HS-5 (cell line): ENCODE measurements around the gene ZNF516.

Source experiments
- DNase-seq: peaks from one replicate; pipeline ENCODE4 v3.0.0-alpha.2; 2012; ENCODE audit warnings: low read depth

The ZNF516 gene

DNA sequence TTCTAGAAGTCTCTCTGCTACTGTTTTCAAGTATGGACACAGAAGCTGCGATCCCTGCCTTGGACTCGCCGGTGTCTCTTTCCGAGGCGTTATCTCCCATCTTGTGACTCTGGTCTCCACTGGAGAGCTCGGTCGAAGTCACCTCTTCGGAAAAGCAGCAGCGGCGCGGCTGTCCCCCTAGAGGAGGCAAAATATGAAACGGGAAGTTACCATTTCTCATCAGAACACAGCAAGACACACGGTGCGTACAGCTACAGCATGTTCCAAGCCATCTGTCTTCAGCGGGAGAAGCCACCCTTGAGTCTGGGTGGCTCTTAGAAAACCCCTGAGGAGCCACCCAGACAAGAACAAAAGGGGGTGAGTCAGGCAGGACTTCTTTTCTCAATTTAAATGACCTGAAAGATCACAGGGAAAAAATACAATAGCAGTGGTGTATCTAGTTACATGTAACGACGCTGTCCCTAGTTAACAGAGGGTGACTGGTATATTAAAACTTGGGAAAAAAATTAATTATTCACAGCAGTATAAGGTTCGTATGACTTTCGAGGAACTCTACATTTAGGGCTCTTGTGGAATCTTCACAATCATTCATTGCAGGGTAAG is 114.8 kb downstream of the ZNF516 start:
- no peak for DNase-seq

DNA sequence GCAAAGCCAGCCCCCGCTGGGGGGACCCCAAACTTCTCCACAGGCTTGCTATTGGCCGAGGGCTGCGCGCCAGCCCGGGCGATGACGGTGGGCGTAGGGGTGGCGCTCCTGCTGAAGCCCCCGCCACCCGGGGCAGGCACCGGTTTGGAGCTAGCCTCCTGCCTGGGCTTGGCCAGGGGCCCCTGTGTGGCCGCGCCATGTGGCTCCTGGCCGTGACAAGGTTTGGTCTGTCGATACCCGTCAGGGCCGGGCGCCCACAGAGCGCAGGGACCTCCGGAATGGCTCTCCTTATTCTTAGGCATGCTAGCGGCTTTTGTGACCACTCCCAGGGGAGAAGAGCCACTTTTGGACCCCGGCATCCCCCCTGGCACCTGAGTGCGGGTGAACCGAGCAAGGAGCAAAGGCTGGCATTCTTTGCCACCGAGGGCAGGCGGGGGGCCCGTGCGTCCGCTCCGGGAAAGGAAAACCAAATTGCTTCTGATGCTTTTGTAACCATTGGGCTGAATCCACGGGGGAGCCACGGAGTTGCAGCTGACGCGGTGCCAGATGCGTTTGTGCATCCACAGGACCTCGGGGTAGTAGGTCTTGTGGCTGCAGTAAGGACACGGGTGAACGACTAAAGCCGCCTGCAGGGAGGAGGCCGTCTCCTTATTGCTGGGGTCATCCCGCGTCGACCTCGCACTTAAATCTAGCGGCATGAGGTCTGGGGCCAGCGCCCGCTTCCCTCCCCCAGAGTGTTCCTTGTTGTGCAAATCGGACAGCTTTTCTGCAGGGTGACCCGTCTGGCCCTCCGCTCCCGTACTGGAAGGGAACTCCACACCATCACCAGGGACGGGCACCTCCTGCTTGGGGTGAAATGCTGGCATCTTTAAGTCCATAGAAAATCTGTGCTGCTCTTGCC is 115.6 kb downstream of the ZNF516 start:
- no peak for DNase-seq

DNA sequence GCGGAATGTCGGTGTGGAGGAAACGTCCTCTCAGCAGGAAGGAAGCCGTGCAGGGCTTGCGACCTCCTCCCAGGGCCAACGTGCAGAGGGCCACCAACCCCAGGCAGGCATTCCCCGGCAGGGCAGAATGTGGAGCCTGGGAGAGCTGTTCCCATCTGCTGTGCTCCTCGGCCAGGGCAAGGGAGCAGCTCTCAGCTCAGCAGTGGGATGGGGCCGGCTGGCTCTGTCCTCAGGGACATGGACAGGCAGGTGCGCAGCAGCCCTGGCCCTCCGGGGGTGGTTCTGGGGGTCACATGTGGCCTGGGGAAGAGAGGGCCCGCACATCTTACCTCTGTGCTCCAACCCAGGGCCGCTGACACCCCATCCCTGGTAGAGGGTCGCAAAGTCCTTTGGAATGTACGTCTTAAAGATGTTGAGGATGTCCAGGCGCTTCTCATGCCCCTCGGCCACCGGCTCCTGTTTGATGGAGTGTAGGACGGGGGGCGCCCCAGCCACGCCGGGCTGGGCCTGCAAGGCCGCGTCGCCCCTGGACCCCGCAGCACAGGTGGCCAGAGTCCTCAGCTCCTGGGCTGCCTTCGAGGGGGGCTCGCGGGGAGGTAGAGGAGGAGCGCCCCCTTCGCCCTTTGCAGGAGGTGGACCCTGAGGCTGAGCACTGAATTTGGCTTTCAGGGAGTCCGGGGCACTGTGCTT is 116.4 kb downstream of the ZNF516 start:
- DNase-seq = no peak

DNA sequence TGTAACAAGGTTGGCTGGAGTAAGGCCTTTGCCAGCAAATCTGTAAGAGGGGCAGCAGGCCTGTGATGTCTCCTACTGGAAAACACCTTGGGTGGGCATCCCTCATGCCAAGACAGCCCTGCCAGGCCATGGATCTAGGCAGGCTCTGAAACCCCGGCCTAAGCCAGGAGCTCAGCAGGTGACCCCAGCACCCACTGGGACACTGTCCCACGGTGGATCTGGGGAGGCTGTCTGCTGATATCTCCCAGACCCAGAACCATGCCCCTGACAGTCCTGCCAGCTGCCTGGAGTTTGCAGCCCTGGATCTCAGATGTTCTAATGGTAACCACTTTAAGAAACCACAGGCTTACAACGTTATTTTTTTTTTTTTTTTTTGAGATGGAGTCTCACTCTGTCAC is 117.7 kb downstream of the ZNF516 start:
- no peak for DNase-seq

DNA sequence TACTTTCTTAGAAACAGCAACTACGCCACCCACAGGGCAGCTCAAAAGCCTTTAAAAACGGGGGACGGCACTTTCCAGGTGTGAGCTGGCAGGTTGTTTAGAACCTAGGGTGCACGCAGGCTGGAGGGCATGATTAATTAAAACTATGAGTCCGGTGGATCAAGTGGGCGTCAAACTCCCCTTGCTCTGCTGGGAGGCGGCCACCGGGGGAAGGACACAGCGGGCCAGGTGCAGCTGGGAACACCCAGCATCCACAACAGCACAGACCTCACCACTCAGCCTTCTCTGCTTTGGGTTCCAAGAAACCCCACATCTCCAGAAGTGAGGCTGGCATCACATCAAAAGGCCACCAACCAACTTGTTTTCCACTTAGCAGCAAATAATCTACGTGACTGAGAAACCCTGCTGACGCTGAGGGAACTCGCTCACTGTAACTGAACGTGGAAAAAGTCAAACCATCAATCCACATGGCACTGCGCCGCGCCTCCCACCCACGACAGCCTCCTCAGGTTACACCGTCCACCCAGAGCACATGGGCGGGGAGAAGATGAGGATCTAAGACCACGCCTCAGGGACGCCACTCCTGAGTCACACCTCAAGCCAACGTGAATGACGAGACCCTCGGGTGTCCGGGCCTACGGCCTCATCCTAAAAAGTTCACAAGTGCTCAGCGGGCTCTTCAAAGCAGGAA is 118.2 kb downstream of the ZNF516 start:
- DNase-seq = no peak

DNA sequence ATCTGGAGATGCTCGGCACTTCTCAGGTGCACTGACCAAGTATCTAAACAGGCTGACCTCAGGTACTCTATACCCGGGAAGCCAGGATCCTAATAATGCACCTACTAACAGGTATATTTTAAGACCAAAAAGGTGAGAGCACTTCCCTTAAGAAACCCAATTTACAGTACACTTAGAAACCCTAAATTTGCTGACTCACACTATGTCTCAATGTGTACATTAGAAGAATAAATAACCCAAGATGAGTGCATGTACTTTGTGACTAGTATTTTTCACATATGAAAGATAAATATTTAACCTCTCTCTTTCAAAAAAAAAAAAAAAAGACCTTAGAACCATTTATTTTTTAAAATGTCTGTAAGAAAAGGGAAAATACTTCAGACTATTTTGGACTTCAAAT is 118.8 kb downstream of the ZNF516 start:
- DNase-seq = no peak

DNA sequence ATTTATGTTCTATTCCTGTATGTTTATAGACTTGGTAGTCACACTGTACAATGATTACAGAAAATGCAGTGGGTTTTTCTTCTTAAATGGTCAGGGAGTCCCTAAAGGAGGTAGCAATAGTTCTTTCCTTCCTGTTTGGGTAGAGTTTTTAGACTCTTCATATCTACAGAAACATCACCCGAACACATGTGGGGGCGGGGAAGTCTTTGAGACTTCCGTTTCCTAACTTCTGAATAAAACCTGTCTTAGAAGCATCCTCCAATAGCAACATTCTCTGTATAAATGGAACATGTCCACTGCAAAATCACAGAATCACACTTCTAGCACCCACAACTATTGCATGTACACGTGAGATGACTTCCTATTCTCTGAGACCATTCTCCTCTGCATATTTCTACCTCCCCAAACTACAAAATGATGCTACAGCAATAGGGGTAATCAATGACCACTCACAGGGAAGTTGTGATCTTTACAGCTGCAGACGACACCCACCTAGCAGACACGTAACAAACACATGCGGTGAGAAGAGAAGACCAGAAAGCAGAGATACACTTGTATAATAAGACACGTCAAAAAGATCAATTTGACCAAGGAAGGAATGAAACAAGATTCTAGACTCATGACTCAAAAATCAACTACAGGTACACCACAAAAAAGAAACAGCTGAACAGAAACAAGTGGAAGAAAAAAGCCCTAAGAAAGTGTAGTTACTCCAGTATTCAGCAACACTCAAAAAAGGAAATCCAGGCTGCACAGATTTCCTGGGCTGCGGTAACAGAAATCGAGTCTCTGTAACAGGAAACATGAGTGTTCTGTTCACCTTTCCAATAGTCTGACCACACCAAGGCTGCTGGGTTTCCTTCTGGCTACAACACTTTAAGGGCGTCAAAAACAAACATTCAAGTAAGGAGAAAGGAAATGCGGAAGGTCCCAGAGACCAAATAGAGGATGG is 120.4 kb downstream of the ZNF516 start:
- DNase-seq = no peak

DNA sequence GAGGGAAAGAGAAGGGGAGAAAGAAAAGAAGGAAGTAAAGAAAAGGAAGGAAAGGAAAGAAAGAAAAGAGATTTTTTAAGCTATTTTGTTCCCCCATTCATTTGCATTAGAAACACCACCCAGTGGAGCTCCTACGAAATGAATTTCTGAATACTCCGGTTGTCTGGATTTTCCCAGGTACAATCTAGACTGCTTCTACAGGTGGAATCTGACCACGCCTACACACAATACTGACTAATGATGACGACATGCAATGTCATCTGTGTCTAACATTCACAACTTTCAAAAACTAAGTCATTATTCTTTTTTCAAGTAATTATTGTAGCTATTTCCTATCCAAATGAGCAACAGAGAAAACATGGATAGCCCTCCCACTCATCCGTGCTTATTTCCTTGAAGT is 121.7 kb downstream of the ZNF516 start:
- no peak for DNase-seq

DNA sequence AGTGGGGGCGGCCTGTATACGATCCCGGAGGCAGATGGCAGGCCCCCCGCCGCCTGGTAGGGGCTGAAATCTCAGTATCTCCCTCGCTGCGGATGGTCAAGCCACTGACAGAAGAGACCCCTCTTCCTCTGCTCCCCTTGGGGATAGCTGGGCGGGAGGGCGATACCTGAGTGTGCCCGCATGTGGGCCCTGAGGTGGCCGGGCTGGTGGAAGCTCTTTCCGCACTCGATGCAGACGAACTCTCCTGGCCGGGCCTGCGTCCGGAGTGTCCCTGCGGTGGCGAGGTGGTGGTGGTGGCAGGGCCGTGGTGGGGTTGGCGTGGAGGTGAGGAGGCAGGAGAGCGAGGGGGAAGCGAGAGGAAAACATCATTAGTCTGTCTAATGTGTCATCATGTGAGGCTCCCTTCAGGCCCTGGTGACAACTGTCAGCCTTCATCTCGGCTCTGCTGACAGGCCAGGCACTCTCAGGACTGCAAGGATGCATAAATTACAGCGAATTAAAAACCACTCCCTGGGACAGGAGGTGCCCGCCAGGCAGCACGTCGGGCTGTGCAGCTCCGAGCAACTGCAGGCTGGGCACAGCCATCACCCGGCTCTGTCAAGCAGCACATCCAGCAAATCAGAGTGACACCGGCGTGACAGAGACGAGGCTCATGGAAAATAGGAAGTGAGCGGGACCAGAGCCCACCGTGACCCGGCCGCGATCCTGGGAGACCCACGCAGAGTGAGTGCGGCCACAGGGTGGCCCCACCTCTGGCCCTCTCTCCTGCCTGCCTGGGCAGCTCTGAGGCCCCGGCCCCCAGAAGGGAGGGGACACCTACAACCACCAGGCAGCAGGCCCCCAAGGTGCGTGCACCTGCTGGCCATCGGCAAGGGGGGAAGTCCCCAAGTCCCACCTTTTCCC is 123.5 kb downstream of the ZNF516 start:
- no peak for DNase-seq

DNA sequence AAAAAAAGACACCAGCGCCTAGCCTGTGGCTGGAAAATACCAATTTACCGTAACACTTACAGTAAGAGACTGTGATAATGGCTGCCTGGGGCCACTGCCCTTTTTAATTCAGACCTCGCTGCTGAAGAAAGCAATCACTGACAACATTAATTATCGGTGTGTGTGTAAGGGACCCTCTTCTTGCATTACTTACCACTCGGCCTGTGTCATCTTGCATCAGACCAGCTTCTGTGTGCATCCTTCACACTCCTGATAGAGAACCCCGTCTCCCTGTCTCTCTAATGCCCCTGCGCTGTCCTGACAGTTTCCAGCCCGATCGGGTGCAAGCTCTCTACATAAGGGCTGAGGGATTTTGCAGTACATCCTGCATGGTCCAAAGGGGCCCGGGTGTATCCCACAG is 124.4 kb downstream of the ZNF516 start:
- DNase-seq = no peak

DNA sequence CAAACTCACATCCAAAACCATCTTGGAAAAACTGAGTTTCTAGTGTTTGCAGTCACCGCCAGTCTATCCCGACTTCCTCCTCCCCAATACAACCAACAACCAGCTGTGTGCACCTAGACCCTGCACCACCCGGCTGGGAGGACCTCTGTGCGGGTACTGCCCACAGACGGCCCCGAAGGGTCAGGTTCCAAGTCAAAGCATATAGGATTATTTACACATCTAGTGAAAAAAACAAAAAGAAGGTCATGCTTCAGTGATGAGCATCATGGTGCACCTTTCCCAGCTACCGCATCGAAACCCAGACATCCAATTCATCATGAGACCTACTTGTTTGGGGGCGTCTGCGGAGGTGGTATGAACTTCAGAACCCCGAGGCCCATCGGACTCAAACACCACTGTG is 124.8 kb downstream of the ZNF516 start:
- DNase-seq = no peak

DNA sequence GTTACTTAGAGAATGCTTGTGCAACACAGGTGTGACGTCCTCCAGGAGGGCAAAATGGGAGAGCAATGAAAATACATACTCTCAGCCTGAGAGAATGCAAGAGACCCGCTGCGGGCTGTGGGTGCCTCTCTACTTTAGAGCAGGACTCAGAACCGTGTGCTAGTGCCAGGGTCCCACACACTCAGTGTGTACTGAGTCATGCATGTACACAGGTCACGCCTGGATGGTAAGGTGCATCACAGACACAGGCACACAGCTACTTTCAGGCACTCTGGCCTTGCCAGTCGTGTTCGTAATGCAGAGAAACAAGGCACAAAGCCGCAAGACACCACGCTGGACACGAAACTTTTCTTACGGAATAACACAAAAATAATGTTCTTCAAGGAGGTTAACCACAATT is 125.3 kb downstream of the ZNF516 start:
- DNase-seq = no peak

DNA sequence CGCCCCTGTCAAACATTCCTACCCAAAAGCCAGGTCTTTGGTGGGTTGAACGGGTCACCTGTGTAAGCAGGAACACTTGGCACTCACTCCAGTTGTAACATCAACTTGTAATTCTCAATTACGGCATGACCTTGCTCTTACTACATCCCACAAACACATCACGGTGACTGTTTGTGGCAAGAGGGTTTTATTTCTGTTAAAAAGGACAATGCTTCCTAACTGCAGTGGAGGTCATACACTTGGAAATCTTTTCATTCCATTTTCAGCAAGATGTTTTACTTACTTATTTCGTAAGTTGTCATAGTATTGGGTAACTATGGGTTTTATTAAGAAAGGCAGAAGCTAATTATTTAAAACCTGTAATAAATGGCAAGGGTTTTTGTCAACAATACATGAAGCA is 126.1 kb downstream of the ZNF516 start:
- DNase-seq = no peak

DNA sequence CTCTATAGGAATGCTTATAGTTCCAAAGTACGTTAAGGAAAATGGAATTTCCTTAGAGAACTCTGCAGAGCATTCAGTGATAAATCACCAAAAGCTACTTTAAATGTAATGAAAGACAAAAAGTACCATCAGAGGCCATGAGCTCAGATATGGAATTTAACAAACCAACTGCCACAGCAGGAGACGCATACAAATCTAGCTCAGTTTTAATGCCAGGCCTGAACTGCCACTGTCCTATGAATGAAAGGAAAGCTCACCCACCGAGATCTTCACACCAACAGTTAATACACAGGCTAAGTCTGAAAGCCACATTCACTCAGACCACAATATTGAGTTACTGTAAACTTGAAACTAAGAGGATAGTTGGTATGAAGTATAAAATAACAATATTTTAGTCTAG is 126.8 kb downstream of the ZNF516 start:
- DNase-seq = no peak

DNA sequence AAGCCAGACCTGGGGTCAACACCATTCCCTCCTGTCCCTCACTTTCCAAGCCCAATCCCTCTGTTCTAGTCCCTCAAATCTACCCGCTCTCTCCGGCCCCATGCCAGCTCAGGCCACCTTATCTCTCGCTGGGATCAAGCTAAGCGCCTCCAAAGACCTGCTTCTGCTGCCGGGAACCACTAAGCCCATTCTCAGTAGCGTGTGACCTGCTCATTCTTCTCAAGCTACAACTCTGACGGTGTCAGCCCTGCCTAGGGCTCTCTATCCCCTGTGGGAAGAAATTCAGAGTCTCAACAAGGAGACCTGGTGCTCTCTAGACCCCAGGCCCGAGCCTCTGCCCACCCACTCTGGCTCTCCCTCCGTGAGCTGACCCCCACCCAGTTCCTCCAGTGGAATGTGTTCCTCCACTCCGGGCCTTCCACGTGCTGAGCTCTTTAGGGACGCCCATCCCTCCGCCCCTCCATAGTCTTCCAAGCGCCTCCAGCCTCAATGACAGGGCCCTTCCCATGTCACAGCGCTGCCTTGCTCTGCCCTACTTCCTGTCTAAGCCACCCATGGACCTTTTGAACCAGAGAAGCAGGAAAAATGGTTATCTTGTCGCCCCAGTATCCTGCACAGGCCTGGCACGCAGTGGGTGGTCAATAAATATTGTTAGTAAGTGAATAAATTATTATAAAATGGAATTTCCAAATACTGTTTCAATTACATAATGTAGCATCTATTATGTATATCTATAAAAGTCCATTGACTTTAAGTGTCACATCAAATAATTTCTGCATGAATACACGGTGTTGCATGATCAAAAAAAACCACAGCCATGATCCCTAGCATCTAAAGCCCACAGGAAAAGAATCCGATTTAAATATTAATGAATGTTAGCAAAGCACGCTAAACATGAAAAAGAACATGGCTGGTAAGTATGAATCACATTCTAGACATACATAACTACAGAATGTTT is 127.6 kb downstream of the ZNF516 start:
- DNase-seq = no peak

DNA sequence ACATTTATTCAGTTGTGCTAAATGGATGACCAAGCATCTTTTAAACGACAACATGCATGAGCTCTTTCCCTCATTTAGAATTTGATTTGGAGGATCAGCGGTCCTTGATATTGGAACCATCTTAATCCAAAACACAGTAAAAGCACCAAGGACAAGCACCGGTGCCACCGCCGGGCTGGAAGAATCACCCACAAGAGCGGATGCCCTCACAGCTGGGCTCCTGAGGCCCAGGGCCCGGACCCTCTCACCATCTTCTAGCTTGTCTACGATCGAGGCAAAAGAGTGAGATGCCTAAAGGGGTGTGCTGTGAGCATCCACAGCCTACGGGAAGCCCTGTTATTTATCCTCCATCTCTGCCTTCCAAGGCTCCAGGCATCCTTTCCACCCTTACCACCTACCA is 129.5 kb downstream of the ZNF516 start:
- no peak for DNase-seq

DNA sequence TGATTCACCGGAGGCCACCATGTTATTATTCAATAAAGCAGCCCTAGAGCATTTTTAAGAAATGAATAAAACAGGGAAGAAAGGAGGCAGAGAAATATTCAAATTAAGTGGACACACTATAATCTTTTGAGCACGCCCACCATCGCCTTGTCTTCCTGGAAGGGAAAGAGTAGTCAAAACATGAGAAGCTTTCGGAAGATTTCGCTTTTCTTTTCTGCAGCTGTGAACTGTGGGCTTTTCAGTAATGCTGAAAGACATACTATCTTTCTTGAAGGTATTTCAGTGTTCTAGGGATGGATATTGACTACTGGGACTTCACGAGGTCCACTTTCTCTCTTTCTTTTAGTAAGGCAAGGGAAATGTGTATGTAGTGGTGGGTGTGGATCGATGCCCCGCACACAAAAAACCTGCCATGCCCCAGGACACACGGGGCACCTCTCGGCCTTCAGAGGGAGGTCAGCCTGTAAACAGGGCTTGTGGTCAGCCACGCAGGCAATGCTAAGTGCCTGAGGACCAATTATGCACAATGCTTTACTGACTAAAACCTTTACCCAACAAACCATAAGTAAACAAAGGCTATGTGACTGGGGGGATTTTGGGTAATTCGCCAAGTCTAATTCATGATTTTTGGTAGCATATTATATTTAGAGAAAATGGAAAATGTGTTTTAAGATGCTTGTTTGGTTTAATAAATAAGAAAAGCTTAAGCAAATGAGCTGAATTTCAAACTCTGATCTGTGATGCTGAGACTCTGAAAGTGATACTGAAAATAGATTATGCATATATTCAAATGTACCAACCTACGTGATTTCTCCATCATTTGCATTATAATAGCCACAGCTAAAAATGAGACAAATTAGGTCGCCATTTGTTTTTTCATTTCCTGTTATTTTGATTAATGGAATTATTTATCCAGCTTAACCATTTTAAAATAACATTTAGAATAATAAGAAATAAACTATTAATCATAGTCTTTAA is 130.5 kb downstream of the ZNF516 start:
- DNase-seq = no peak
